KMS-11 (cell line): ENCODE results near the gene MRPL28.

Experiments used
- H2AFZ ChIP-seq: fragments of 200-600 bp; sonication (generic); 2 replicates; pipeline ENCODE4 v1.6.1; 2016; ENCODE audit warnings: antibody characterized with exemption, mixed run types, low read depth
- H3K27ac ChIP-seq: fragments of 200-600 bp; sonication (generic); 2 replicates; pipeline ENCODE4 v1.6.1; 2016; ENCODE audit warnings: mild to moderate bottlenecking, mixed run types
- H3K27me3 ChIP-seq: fragments of 200-600 bp; sonication (generic); 2 replicates; pipeline ENCODE4 v1.6.1; 2017; ENCODE audit warnings: mild to moderate bottlenecking, low read depth, mixed run types, moderate library complexity; ENCODE audit not compliant: insufficient read depth
- H3K36me3 ChIP-seq: fragments of 200-600 bp; sonication (generic); 2 replicates; pipeline ENCODE4 v1.6.1; 2017; ENCODE audit warnings: mild to moderate bottlenecking, mixed run types; ENCODE audit not compliant: insufficient read depth
- H3K4me1 ChIP-seq: fragments of 200-600 bp; sonication (generic); 2 replicates; pipeline ENCODE4 v1.6.1; 2016; ENCODE audit warnings: mild to moderate bottlenecking, low read depth, mixed run types; ENCODE audit not compliant: poor library complexity, severe bottlenecking
- H3K4me2 ChIP-seq: fragments of 200-600 bp; sonication (generic); 2 replicates; pipeline ENCODE4 v1.7.0; 2016; ENCODE audit warnings: mild to moderate bottlenecking, mixed run types
- H3K4me3 ChIP-seq: fragments of 200-600 bp; sonication (generic); IDR thresholded peaks from 2 replicates; pipeline ENCODE4 v1.6.1; 2017; ENCODE audit warnings: low read depth, low read length, mixed read lengths; ENCODE audit not compliant: insufficient read depth
- H3K79me2 ChIP-seq: fragments of 200-600 bp; sonication (generic); 2 replicates; pipeline ENCODE4 v1.6.1; 2016; ENCODE audit warnings: low read depth, mixed run types; ENCODE audit not compliant: insufficient read depth
- H3K9ac ChIP-seq: fragments of 200-600 bp; sonication (generic); 2 replicates; pipeline ENCODE4 v1.6.1; 2016; ENCODE audit warnings: mild to moderate bottlenecking, mixed run types
- H4K20me1 ChIP-seq: fragments of 200-600 bp; sonication (generic); 2 replicates; pipeline ENCODE4 v1.6.1; 2016; ENCODE audit warnings: mild to moderate bottlenecking, mixed run types; ENCODE audit not compliant: insufficient read depth
- TF ChIP-seq, protein P1 (sequence below): fragments of 200-600 bp; sonication (generic); conservative IDR thresholded peaks from 2 replicates; pipeline ENCODE4 v1.6.1; 2017; ENCODE audit warnings: low read depth, mild to moderate bottlenecking, antibody characterized with exemption, low read length, moderate library complexity, mixed read lengths

MRPL28 gene

DNA sequence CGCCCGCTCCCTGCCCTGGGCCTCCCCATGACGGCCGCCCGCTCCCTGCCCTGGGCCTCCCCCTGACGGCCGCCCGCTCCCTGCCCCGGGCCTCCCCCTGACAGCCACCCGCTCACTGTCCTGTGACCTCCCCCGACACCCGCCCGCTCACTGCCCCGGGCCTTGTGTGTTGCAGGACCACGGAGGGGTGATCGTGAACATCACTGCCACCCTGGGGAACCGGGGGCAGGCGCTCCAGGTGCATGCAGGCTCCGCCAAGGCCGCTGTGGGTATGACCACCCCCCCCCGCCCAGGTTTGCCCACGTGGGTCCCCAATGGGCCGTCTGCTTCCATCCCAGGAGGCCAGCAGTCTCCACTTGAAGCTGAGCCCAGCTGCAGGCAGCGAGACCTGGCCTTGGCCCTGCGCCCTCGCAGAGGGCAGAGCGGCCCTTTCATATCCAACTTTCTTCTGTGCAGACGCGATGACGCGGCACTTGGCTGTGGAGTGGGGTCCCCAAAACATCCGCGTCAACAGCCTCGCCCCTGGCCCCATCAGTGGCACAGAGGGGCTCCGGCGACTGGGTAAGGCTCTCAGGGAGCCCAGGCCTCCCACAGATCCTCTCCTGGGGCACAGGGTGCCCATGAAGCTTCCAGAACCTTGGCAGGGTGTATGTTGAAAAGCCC is 40.3 kb upstream of the MRPL28 start:
- H3K4me3 ChIP-seq: no peak overlapping the region
- no peaks in the 10 kb centered on the region for H3K4me1 ChIP-seq
- no peak overlapping the region for H3K9ac ChIP-seq
- H3K79me2 ChIP-seq: no peaks in the 10 kb centered on the region
- no peak overlapping the region for H3K4me2 ChIP-seq
- H2AFZ ChIP-seq: no peak overlapping the region
- H3K27me3 ChIP-seq: no peaks in the 10 kb centered on the region
- TF ChIP-seq, protein P1, sequence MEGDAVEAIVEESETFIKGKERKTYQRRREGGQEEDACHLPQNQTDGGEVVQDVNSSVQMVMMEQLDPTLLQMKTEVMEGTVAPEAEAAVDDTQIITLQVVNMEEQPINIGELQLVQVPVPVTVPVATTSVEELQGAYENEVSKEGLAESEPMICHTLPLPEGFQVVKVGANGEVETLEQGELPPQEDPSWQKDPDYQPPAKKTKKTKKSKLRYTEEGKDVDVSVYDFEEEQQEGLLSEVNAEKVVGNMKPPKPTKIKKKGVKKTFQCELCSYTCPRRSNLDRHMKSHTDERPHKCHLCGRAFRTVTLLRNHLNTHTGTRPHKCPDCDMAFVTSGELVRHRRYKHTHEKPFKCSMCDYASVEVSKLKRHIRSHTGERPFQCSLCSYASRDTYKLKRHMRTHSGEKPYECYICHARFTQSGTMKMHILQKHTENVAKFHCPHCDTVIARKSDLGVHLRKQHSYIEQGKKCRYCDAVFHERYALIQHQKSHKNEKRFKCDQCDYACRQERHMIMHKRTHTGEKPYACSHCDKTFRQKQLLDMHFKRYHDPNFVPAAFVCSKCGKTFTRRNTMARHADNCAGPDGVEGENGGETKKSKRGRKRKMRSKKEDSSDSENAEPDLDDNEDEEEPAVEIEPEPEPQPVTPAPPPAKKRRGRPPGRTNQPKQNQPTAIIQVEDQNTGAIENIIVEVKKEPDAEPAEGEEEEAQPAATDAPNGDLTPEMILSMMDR: no peak
- no peak overlapping the region for H3K27ac ChIP-seq
- no peaks in the 10 kb centered on the region for H3K36me3 ChIP-seq
- no peaks in the 10 kb centered on the region for H4K20me1 ChIP-seq

DNA sequence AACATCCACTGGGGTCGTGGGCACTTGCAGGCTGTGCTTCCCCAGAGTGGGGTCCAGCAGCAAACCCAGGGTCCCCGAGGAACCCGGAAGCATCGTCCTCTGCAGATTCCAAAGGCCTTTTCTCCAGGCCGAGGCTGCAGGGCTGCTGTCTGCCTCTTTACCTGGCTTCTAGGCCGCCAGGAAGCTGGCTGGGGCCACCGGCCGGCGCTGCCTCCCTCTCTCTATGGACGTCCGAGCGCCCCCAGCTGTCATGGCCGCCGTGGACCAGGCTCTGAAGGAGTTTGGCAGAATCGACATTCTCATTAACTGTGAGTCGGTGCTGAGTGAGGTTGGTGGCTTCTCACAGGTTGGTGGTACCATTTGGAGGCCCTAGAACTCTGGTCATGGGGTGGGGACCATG is 36.9 kb upstream of the MRPL28 start:
- Histone ChIP-seq H3K27me3 (no peaks in the 10 kb centered on the region), H2AFZ (no peak overlapping the region), H3K4me1 (peaks cover 5% of the 10 kb centered on the region), H3K4me3 (no peak overlapping the region), H3K36me3 (no peaks in the 10 kb centered on the region), H3K79me2 (no peaks in the 10 kb centered on the region), H3K27ac (no peak overlapping the region), H3K9ac (no peak overlapping the region), H4K20me1 (no peaks in the 10 kb centered on the region), H3K4me2 (no peak overlapping the region)
- TF ChIP-seq, protein P1: no peak

DNA sequence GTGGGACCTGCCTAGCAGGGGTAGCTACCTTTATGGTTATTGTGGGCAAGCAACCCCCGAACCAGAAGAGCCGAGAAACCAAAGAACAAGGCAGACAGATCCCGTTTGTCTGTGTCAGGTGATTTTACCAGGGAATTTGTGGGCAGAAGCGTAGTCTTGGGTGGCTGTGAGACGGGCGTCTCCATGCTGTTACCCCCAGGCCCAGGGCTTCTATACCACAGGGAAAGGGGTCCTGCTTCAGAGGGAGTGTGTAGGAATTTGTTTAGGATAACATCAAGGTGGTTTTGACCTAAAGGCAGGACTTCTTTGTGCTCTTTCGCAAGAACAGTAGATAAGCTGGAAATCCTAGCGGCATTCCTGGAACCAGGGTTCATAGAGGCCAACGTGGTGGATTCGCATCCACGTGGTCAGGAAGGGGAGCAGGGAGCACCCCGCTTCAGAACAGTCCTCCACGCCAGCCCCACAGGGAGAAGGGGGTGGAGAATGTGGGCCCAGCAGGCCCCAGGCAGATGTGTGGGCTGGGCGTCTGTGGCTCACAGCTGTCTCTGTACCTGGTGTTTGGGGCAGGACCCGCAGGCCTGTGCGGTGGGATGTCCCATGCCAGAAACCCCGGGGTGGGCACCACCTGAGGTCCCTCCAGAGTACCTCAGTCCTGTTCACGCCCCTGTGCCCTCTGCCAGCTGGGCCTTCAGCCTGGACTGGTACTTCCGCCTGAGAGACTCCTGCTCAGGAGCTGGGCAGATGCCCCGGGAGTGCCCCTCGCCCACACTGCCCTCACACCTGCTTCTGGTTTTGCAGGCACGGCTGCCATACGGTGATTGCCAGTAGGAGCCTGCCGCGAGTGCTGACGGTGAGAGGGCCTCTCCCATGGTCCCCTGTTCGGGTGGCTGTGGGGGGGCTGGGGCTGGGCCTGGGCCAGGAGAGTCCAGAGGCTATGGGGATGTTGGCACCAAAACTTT is 35.5 kb upstream of the MRPL28 start:
- TF ChIP-seq, protein P1: no peak
- Histone ChIP-seq H3K4me3 (no peak overlapping the region), H3K27ac (no peak overlapping the region), H3K9ac (no peak overlapping the region), H3K4me2 (no peak overlapping the region), H2AFZ (no peak overlapping the region), H3K79me2 (no peaks in the 10 kb centered on the region), H4K20me1 (no peaks in the 10 kb centered on the region), H3K36me3 (no peaks in the 10 kb centered on the region), H3K27me3 (no peaks in the 10 kb centered on the region), H3K4me1 (peaks cover 7% of the 10 kb centered on the region)

DNA sequence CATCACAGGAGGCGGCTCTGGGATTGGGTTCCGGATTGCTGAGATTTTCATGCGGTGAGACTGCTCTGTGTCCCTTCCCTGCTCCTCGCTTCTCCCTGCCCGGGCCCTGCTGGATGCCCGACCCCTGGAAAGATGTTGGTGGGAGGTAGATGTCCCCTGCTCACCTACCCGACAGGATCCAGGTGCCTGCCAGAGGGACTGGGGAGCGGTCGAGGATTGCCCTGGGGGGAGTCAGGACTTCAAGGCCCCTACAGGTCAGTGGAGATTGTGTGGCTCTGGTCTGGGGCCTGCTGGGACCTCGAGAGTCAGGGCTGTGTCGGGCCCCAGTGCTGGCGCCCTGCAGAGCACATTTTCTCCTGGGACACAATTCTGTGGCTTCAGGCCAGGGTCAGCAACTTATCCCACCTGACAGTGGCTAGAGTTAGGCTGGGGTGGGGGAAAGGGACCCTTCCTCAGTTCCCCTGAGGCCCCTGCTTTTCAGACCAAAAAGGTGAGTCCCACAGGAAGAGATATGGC is 34.7 kb upstream of the MRPL28 start:
- TF ChIP-seq, protein P1: no peak
- Histone ChIP-seq H3K27ac (no peak overlapping the region), H3K79me2 (no peaks in the 10 kb centered on the region), H3K36me3 (no peaks in the 10 kb centered on the region), H3K27me3 (no peaks in the 10 kb centered on the region), H4K20me1 (no peaks in the 10 kb centered on the region), H3K9ac (no peak overlapping the region), H2AFZ (no peak overlapping the region), H3K4me2 (no peak overlapping the region), H3K4me1 (peaks cover 15% of the 10 kb centered on the region), H3K4me3 (no peak overlapping the region)
